ENCODE results near the gene CHST8. TPM values are rescaled to one million over a fixed set of nuclear protein-coding genes. Genes with fewer than 3 reads are reported as not detected.

CHST8 gene
- total RNA-seq, 1 donor from 2014 or later = 0.96 TPM

- no peaks in the 10 kb centered on the region for H3K27me3 Mint-ChIP-seq (ENCODE audit: low read depth)
- peaks cover 14% of the 10 kb centered on the region for H3K36me3 Mint-ChIP-seq (ENCODE audit: low read depth)
- H3K4me1 Mint-ChIP-seq = no peaks in the 10 kb centered on the region
- no peak for TF ChIP-seq CTCF (conservative IDR thresholded peaks at IDR 0.05)
- H3K4me3 Mint-ChIP-seq = no peak overlapping the region
- H3K9me3 Mint-ChIP-seq = no peaks in the 10 kb centered on the region
- no peak overlapping the region for H3K27ac Mint-ChIP-seq (ENCODE audit: unreplicated experiment)
- DNase-seq (ENCODE audit: low read depth, low spot score) = no peak
These were observed 183.6 kb downstream of the CHST8 start for GRCh38 chr19:33805313-33805712.

- Mint-ChIP-seq H3K4me1 (no peaks in the 10 kb centered on the region), H3K27ac (ENCODE audit: unreplicated experiment) (peak overlapping the region; percentile 13), H3K36me3 (ENCODE audit: low read depth) (peaks cover 17% of the 10 kb centered on the region), H3K27me3 (ENCODE audit: low read depth) (no peaks in the 10 kb centered on the region), H3K4me3 (no peak overlapping the region), H3K9me3 (no peaks in the 10 kb centered on the region)
- no peak for TF ChIP-seq CTCF (conservative IDR thresholded peaks at IDR 0.05)
- DNase-seq (ENCODE audit: low read depth, low spot score) = no peak
These were observed 184.2 kb downstream of the CHST8 start for GRCh38 chr19:33805840-33806433.

- Mint-ChIP-seq H3K4me3 (no peak overlapping the region), H3K36me3 (ENCODE audit: low read depth) (peaks cover 17% of the 10 kb centered on the region), H3K27me3 (ENCODE audit: low read depth) (no peaks in the 10 kb centered on the region), H3K4me1 (no peaks in the 10 kb centered on the region), H3K27ac (ENCODE audit: unreplicated experiment) (peak overlapping the region; percentile 13), H3K9me3 (no peaks in the 10 kb centered on the region)
- no peak for DNase-seq (ENCODE audit: low read depth, low spot score)
- no peak for TF ChIP-seq CTCF (conservative IDR thresholded peaks at IDR 0.05)
These were observed 184.7 kb downstream of the CHST8 start for GRCh38 chr19:33806434-33806881.

GRCh38 chr19:33808399-33808798 is 186.6 kb downstream of the CHST8 start:
- DNase-seq (ENCODE audit: low read depth, low spot score) = no peak
- no peak for TF ChIP-seq CTCF (conservative IDR thresholded peaks at IDR 0.05)
- Mint-ChIP-seq H3K4me1 (no peaks in the 10 kb centered on the region), H3K27me3 (ENCODE audit: low read depth) (no peaks in the 10 kb centered on the region), H3K9me3 (no peaks in the 10 kb centered on the region), H3K36me3 (ENCODE audit: low read depth) (peaks cover 17% of the 10 kb centered on the region), H3K4me3 (no peak overlapping the region), H3K27ac (ENCODE audit: unreplicated experiment) (peak overlapping the region; percentile 62)

- H3K9me3 Mint-ChIP-seq = no peaks in the 10 kb centered on the region
- no peak overlapping the region for H3K4me3 Mint-ChIP-seq
- no peak for DNase-seq (ENCODE audit: low read depth, low spot score)
- no peak overlapping the region for H3K27ac Mint-ChIP-seq (ENCODE audit: unreplicated experiment)
- H3K4me1 Mint-ChIP-seq = peaks cover 5% of the 10 kb centered on the region
- H3K36me3 Mint-ChIP-seq (ENCODE audit: low read depth) = peaks cover 23% of the 10 kb centered on the region
- no peaks in the 10 kb centered on the region for H3K27me3 Mint-ChIP-seq (ENCODE audit: low read depth)
- TF ChIP-seq CTCF (conservative IDR thresholded peaks at IDR 0.05) = no peak
These were observed 188.2 kb downstream of the CHST8 start for GRCh38 chr19:33809960-33810359.

Measured in neural crest cell (in vitro differentiated cells).